Caco-2 (cell line): ENCODE measurements around the gene KIF6. TPM values are rescaled to one million over a fixed set of nuclear protein-coding genes. Genes with fewer than 3 reads are reported as not detected.

ENCODE experiments used
- BruUV-seq: library from RNA; stranded (reverse); fragments of 400-500 nt; replicated peaks from 2 replicates; lab custom pipeline; 2021; lab: Mats Ljungman, UMichigan
- CTCF ChIA-PET: fragments of 300-600 bp; sonication (Branson Sonifier 250); formaldehyde crosslinking; loops from one replicate; lab custom pipeline; 2022; ENCODE audit warnings: antibody characterized with exemption; lab: Charles Lee
- POLR2A ChIA-PET: fragments of 300-600 bp; sonication (Branson Sonifier 250); formaldehyde crosslinking; loops from one replicate; lab custom pipeline; 2022; ENCODE audit warnings: antibody characterized with exemption; lab: Charles Lee
- DNase-seq, 2 experiments: peaks; one replicate each; pipeline versions ENCODE4 v3.0.0 to v3.0.0-alpha.2; 2020 to 2022
- H3K27me3 ChIP-seq: replicated peaks from 2 replicates; pipeline ENCODE4 v1.6.0; 2011; ENCODE audit warnings: low read length; ENCODE audit not compliant: control insufficient read depth, insufficient read depth
- H3K36me3 ChIP-seq: 2 replicates; pipeline ENCODE4 v1.5.1; 2011; ENCODE audit warnings: low read length; ENCODE audit not compliant: control insufficient read depth, insufficient read depth
- H3K4me1 ChIP-seq: fragments of 250-450 bp; sonication (Bioruptor Pico); 2 replicates; pipeline ENCODE4 v1.5.1; 2020; ENCODE audit warnings: mild to moderate bottlenecking
- H3K4me3 ChIP-seq: 2 replicates; pipeline ENCODE4 v1.5.1; 2011; ENCODE audit warnings: low read depth, mild to moderate bottlenecking, control low read depth, low read length
- H3K9me3 ChIP-seq: fragments of 250-450 bp; sonication (Bioruptor Pico); 2 replicates; pipeline ENCODE4 v1.5.1; 2020; ENCODE audit warnings: mild to moderate bottlenecking, moderate library complexity
- H3K27ac Mint-ChIP-seq: one replicate; pipeline ENCODE4 v1.8.0; 2022; ENCODE audit warnings: mixed read lengths; ENCODE audit not compliant: unreplicated experiment
- H3K27me3 Mint-ChIP-seq: one replicate; pipeline ENCODE4 v1.8.0; 2022; ENCODE audit warnings: mixed read lengths; ENCODE audit not compliant: insufficient read depth, unreplicated experiment
- H3K36me3 Mint-ChIP-seq: one replicate; pipeline ENCODE4 v1.8.0; 2022; ENCODE audit warnings: mild to moderate bottlenecking, mixed read lengths; ENCODE audit not compliant: insufficient read depth, unreplicated experiment
- H3K4me1 Mint-ChIP-seq: one replicate; pipeline ENCODE4 v1.8.0; 2022; ENCODE audit warnings: low read depth, mixed read lengths; ENCODE audit not compliant: unreplicated experiment
- H3K4me3 Mint-ChIP-seq: one replicate; pipeline ENCODE4 v1.8.0; 2022; ENCODE audit warnings: mild to moderate bottlenecking, moderate library complexity, mixed read lengths; ENCODE audit not compliant: unreplicated experiment
- H3K9me3 Mint-ChIP-seq: one replicate; pipeline ENCODE4 v1.8.0; 2022; ENCODE audit warnings: mixed read lengths; ENCODE audit not compliant: unreplicated experiment
- intact Hi-C: fragments of 100-400 bp; cut with micrococcal nuclease; formaldehyde crosslinking; loops from one replicate; pipeline ENCODE4 v1.10.0; 2022; ENCODE audit not compliant: unreplicated experiment
- total RNA-seq: library from RNA; stranded (reverse); gene quantifications from 2 replicates; pipeline ENCODE4 v1.2.3, GENCODE V29; 2022
- TF ChIP-seq, protein P1 (sequence below), 2 experiments: fragments of 200-600 bp in 1 of 2; IDR thresholded peaks; 1 replicate in 1 of 2; 2 replicates in 1 of 2; pipeline versions ENCODE4 v1.5.1 to v1.8.0; 2011 to 2022; ENCODE audit warnings: antibody characterized with exemption in 1 of 2, control low read depth in 1 of 2, inconsistent platforms in 1 of 2, low read depth in 1 of 2, low read length in 1 of 2, mild to moderate bottlenecking in 1 of 2, moderate library complexity in 1 of 2; ENCODE audit not compliant: insufficient read depth in 1 of 2, severe bottlenecking in 1 of 2, unreplicated experiment in 1 of 2

KIF6 gene
- total RNA-seq, 1 experiment from 2014 or later: not detected

DNA sequence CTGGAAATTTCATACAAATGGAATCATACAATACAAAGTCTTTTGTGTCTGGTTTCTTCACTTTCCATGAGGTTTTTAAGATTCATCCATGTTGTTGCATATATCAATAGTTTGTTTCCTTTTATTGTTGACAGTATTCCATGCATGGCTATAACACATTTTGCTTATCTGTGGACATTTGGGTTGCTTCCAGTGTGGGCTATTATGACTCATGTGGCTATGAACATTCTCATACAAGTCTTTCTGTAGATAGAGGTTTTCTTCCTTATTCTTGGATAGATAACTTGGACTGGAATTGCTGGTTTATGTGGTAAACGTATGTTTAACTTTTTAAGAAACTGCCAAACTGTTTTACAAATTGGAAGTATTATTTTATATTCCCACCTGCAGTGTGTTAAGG lies 30.0 kb upstream of the KIF6 start:
- no peaks in the 10 kb centered on the region for H3K9me3 Mint-ChIP-seq
- BruUV-seq: no TSS peak
- POLR2A ChIA-PET: no interaction called here

DNA sequence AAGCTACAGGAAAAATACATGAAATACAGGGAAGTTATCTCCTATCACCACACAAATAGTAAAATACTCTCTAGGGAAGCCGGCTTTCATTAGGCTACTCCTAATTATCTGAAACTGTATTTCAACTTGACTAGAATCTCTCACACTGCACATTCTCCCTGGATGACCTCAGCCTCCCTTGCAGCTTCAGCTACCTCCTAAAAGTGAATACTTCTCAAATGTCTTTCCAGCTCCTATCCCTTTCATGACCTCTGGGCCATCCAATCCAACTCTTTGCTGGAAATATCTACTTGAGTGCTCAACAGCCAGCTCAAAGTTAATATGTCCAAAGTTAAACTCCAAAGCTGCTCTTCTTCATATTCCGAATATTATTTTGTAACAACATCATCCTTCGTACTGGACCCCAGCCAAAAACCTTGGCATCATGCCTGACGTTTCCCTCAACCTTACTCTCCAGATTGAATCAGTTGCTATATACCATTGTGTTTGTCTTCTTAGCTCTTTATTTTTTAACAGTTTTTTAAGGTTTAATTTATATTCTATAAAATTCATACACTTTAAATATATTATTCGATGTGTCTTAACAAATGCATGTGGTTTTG lies 29.4 kb upstream of the KIF6 start:
- no TSS peak for BruUV-seq
- H3K9me3 ChIP-seq: no peaks in the 10 kb centered on the region

More for the DNA sequence above, 30.0 kb upstream of the KIF6 start:
- Mint-ChIP-seq H3K36me3 (no peaks in the 10 kb centered on the region), H3K4me3 (no peak overlapping the region), H3K27ac (no peak overlapping the region), H3K27me3 (no peaks in the 10 kb centered on the region), H3K4me1 (no peaks in the 10 kb centered on the region)
- Histone ChIP-seq H3K4me1 (no peaks in the 10 kb centered on the region), H3K36me3 (no peaks in the 10 kb centered on the region), H3K4me3 (no peak overlapping the region), H3K9me3 (no peaks in the 10 kb centered on the region), H3K27me3 (no peaks in the 10 kb centered on the region)
- TF ChIP-seq, protein P1, sequence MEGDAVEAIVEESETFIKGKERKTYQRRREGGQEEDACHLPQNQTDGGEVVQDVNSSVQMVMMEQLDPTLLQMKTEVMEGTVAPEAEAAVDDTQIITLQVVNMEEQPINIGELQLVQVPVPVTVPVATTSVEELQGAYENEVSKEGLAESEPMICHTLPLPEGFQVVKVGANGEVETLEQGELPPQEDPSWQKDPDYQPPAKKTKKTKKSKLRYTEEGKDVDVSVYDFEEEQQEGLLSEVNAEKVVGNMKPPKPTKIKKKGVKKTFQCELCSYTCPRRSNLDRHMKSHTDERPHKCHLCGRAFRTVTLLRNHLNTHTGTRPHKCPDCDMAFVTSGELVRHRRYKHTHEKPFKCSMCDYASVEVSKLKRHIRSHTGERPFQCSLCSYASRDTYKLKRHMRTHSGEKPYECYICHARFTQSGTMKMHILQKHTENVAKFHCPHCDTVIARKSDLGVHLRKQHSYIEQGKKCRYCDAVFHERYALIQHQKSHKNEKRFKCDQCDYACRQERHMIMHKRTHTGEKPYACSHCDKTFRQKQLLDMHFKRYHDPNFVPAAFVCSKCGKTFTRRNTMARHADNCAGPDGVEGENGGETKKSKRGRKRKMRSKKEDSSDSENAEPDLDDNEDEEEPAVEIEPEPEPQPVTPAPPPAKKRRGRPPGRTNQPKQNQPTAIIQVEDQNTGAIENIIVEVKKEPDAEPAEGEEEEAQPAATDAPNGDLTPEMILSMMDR (IDR thresholded peaks at IDR 0.05; ENCODE audit: insufficient read depth in 1 of 2, low read depth in 1 of 2, low read length in 1 of 2, severe bottlenecking in 1 of 2, unreplicated experiment in 1 of 2): no peak
- no peak for DNase-seq
- CTCF ChIA-PET: no interaction called here
- intact Hi-C loops: no loop called here

DNA sequence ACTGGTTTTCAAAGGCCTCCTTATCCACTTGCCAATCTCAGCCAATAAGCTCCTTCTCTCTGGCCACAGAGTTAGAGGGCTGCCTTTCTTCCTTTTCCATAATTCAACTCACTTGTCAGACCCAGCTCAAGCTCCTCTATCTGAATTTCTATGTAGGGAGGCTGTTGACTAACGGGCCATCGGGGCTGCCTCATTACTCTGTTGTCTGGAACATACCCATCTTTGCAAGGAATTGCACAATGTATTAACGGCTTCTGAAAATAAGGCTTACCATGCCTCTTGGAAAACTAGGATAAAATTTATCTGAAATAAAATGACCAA lies 28.5 kb upstream of the KIF6 start:
- ChIA-PET CTCF (no interaction called here), POLR2A (no interaction called here)
- Histone ChIP-seq H3K27me3 (no peaks in the 10 kb centered on the region), H3K9me3 (no peaks in the 10 kb centered on the region), H3K4me1 (no peaks in the 10 kb centered on the region), H3K36me3 (no peaks in the 10 kb centered on the region), H3K4me3 (no peak overlapping the region)
- H3K27ac Mint-ChIP-seq: no peak overlapping the region
- H3K4me3 Mint-ChIP-seq: no peak overlapping the region
- no peaks in the 10 kb centered on the region for H3K4me1 Mint-ChIP-seq
- no peaks in the 10 kb centered on the region for H3K9me3 Mint-ChIP-seq
- DNase-seq: no peak
- TF ChIP-seq, protein P1 (IDR thresholded peaks at IDR 0.05; ENCODE audit: insufficient read depth in 1 of 2, low read depth in 1 of 2, low read length in 1 of 2, severe bottlenecking in 1 of 2, unreplicated experiment in 1 of 2): no peak
- no TSS peak for BruUV-seq
- H3K36me3 Mint-ChIP-seq: no peaks in the 10 kb centered on the region
- intact Hi-C loops: no loop called here
- H3K27me3 Mint-ChIP-seq: no peaks in the 10 kb centered on the region

More for the DNA sequence above, 29.4 kb upstream of the KIF6 start:
- ChIA-PET CTCF (no interaction called here), POLR2A (no interaction called here)
- intact Hi-C loops: no loop called here
- no peaks in the 10 kb centered on the region for H3K36me3 Mint-ChIP-seq
- H3K4me3 ChIP-seq: no peak overlapping the region
- no peaks in the 10 kb centered on the region for H3K4me1 Mint-ChIP-seq
- no peaks in the 10 kb centered on the region for H3K9me3 Mint-ChIP-seq
- no peak overlapping the region for H3K27ac Mint-ChIP-seq
- H3K36me3 ChIP-seq: no peaks in the 10 kb centered on the region
- H3K27me3 ChIP-seq: no peaks in the 10 kb centered on the region
- no peak for DNase-seq
- H3K4me1 ChIP-seq: no peaks in the 10 kb centered on the region
- TF ChIP-seq, protein P1 (IDR thresholded peaks at IDR 0.05; ENCODE audit: insufficient read depth in 1 of 2, low read depth in 1 of 2, low read length in 1 of 2, severe bottlenecking in 1 of 2, unreplicated experiment in 1 of 2): no peak
- H3K27me3 Mint-ChIP-seq: no peaks in the 10 kb centered on the region
- H3K4me3 Mint-ChIP-seq: no peak overlapping the region
